Esophagus squamous epithelium (tissue), 4 donors: ENCODE results near the gene NGFR.

Experiments used
- CTCF ChIP-seq, 6 experiments: fragments of 450-650 bp in 4 of 6; fragments of 200-600 bp in 2 of 6; sonication (generic) in 2 of 6; IDR thresholded peaks; one replicate each; pipeline ENCODE4 v1.5.1; 2016 to 2019; ENCODE audit warnings: antibody characterized with exemption in 6 of 6, mild to moderate bottlenecking in 4 of 6, moderate library complexity in 4 of 6
- POLR2A ChIP-seq, 4 donors: fragments of 450-650 bp; IDR thresholded peaks; one replicate each; pipeline ENCODE4 v1.6.1; 2017; ENCODE audit warnings: antibody characterized with exemption in 4 of 4, mild to moderate bottlenecking in 4 of 4, moderate library complexity in 3 of 4

DNA sequence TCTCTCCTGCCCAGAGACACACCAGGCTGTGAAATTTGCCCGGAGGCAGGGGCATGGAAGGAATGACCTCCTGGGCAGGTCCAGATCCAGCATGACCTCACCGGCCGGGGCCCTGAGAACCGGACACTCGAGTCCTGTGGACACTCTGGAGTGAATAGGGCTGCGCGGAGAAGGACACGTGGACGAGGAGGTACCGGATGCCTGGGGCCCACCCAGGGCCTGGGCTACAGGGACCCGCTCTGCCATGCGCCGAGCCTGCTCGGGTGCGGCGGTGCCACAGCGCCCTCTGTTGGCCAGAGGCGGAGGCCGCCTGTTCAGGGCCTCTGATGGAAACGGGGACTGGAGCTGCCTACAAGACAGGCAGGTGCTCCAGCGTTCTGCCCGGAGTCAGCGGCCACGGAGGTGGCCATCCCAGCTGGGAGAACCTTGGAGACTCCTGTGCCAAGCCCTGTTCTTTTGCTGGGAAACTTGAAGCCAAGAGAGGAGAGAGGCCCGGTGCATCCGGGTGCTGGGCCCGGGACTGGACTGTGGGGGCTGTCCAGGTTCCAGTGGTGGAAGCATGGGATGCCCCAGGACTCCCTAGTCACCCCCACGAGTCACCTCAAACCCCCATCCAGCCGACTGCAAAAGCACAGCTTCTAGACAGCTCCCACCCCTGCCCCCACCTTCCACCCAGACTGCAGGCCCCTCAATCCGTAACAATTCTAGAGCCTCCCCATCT is 61.3 kb downstream of the NGFR start:
- TF ChIP-seq CTCF (IDR thresholded peaks at IDR 0.05), result peak; percentile 86 to 98 (median 96)
- TF ChIP-seq POLR2A (IDR thresholded peaks at IDR 0.05), result no peak
